ENCODE data around the gene EMD.
A peak's percentile ranks its signal among the peaks of the same experiment; 100 is the strongest.

The EMD gene

GRCh38 chrX:154355094-154355775, 23.9 kb upstream of the EMD start:
- DNase-seq (ENCODE audit: low spot score): no peak

- no peak for DNase-seq (ENCODE audit: low spot score)
Observed at GRCh38 chrX:154355776-154356140, 23.3 kb upstream of the EMD start.

GRCh38 chrX:154356596-154356995, 22.5 kb upstream of the EMD start:
- no peak for DNase-seq (ENCODE audit: low spot score)

DNA sequence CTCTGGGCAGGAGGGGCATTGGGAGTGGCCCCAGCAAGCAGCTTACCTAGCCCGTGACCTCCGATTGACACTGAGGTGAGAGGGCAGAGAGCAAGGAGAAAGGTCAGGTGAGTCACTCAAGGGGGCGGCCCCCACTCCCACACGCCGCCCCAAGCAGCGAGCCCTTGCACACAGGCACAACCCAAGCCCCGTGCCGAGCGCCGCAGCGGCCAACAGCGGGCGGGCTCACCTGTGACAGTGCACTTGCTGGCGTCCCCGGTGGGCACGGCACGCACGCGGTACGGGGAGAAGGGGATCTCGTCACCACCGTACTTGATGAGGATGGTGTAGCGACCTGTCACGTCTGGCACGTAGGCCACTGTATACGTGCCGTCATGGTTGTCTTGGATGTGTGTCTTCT, 21.9 kb upstream of the EMD start:
- DNase-seq (ENCODE audit: low spot score): no peak

GRCh38 chrX:154358011-154358410, 21.1 kb upstream of the EMD start:
- no peak for DNase-seq (ENCODE audit: low spot score)

- DNase-seq (ENCODE audit: low spot score): no peak
Observed at GRCh38 chrX:154358829-154359228, 20.3 kb upstream of the EMD start.

GRCh38 chrX:154359362-154360154, 19.5 kb upstream of the EMD start:
- DNase-seq (ENCODE audit: low spot score): no peak

DNA sequence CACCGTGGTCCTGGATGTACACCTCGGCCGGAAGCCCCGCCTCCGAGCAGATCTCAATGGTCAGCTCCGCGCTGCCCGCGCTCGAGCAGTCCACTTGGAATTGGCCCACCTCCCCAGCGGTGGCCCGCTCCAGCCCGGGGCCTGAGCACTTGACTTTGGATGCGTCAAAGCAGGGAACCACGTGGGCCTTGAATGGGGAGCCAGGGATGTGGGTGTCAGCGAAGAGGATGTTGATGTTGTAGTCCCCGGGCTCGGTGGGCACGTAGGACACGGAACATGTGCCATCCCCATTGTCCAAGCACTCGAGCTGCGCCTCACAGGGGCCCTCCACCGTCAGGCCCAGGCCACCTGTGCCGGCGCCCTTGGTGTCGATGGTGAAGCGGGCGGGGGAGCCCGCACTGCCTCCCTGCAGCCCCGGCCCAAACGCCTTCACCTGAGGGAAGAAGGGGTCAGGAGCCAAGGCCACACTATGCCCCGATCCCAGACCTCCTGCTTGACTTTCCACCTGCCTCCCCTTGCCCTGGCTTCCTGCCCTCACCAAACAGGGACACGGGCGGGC, 18.9 kb upstream of the EMD start:
- DNase-seq (ENCODE audit: low spot score): no peak

- no peak for DNase-seq (ENCODE audit: low spot score)
Observed at GRCh38 chrX:154362085-154362742, 16.9 kb upstream of the EMD start.

DNA sequence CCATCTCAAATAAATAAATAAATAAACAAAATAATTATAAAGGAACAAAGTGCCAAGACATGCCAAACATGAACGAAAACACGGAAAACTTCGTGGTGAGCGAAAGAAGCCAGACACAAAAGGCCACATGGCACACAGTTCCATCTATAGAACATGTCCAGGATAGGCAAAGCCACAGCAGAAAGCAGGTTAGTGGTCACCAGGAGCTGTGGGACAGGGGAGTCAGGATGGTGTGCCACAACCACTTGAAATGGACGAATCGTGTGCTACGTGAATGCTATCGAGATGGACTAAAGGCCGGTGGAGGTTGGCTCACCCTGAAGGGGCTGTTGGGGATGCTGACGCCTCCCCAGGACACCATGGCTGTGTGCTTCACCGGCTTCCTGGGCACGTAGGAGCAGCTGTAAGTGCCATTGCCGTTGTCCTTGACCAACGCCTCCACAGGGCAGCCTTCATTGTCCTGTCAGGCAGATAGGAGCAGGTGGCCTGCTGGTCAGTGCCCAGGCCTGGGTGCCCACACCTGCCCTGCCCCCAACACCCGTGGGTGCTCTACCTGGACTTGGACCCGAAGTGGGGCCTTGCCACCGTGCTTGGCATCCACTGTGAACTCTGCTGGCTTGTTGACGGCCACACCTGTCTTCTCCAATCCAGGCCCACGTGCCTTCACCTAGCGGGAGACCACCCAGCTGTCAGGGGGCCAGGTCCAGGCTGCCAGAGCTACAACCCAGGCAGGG, 15.2 kb upstream of the EMD start:
- no peak for DNase-seq (ENCODE audit: low spot score)

DNA sequence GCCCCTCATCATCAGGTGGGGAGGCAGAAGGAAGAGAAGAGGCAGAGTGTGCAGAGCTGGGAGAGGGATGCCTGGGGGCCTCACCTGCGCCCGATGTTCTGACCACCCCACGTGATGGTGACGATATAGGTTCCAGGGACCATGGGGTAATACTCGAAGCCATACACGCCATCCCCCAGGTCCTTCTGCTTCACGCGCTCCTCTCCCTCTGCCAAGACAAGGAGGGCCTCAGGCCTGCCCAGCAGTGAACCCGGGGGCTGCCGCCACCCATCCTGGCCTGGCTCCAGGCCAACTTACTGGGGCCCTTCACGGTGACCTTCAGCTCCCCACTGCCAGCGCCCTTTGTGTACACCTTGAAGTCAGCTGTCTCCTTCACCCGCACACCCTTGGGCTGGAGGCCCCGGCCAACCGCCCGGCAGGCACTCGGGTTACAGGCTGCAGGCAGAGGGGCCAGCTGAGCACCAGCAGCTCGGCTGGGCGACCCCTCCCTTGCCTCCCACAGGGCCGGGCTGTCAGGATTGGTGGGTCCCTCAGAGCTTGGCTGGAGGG, 14.0 kb upstream of the EMD start:
- no peak for DNase-seq (ENCODE audit: low spot score)

GRCh38 chrX:154365997-154366665, 13.0 kb upstream of the EMD start:
- no peak for DNase-seq (ENCODE audit: low spot score)

GRCh38 chrX:154366666-154367055, 12.4 kb upstream of the EMD start:
- no peak for DNase-seq (ENCODE audit: low spot score)

DNA sequence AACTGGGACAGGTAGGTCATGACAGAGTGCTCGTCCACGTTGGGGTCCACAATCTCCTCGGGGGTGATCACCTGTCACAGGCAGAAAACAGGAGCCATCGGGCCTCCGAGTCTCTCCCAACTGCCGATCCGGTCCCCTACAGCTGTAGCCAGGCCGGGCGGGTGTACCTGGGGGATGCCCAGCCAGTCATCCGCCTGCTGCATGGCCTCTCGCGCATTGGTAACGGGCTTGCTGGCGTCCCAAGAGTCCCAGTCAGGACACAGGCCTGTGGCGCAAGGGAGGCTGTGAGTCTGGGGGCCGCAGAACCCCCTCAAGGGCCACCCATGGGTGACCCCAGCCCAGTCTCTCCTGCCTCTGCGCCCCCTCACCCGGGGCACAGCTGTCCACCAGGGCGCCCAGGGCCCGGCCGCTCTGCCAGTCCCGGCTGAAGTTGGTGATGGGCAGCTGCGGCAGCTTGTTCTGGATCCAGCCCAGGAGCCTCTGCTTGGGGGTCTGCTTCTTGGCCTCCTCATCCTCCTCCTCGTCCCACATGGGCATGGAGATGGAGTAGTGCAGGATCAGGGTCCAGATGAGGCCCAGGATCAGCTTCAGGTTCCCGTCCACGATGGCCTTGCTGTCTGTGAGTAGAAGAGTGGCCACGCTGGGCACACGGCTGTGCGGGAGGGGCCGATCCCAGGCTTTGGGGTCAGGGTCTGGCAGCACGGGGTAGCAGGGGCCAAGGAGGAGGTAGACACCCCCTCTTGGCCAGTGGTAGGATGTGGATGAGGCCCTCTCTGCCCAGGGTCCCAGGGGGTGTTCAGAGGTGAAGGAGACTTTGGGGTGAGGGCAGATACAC, 11.4 kb upstream of the EMD start:
- no peak for DNase-seq (ENCODE audit: low spot score)

- DNase-seq (ENCODE audit: low spot score): no peak
Observed at GRCh38 chrX:154368630-154369448, 10.3 kb upstream of the EMD start.

- peak; percentile 67 for DNase-seq (ENCODE audit: low spot score)
Observed at GRCh38 chrX:154369449-154370299, 9.4 kb upstream of the EMD start.

DNA sequence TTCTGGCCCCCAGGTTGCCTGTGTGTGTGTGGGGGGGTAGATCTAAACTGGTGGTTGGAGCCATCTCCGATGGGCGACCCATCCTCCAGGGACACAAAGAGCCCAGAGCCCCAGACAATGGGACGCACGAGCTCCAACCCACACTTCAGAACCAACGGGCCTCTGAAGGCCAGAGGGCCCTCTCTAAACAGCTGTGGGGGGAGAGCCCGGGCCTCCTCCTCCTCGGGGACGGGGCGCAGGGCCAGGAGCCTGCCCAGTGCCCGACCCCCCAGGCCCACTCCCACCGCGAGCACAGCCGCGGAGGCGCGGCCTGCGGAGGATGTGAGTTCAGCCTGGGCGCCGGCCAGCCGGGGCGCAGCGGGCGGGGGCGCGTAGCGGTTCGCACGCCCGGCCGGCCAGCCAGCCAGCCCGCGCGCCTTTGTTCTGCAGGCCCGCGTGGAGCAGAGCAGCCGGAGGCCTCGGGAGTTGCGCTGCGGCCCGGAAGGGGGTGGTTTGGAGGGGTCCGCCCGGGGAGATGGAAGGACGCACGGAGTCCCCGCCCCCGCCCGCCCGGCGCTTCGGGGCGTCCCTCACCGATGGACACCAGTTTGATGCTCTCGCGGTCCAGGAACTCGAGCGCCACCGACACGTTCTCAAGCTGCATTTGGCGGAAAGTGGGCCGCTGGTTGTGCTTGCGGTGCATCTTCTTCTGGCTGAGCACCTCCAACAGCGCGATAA, 8.6 kb upstream of the EMD start:
- DNase-seq (ENCODE audit: low spot score): no peak
